GM19043 (cell line): ENCODE data around the gene CCL5.
"Not testable (repeated sequence)": the region's sequence is repeated elsewhere in the genome, so short reads cannot be mapped to it uniquely, and the experiment has no call there.

Experiments
- ATAC-seq: cut with Tn5 transposase; IDR thresholded peaks from one replicate; pipeline ENCODE4 v1.9.1; 2021; ENCODE audit warnings: low read depth; ENCODE audit not compliant: unreplicated experiment

CCL5 gene

DNA sequence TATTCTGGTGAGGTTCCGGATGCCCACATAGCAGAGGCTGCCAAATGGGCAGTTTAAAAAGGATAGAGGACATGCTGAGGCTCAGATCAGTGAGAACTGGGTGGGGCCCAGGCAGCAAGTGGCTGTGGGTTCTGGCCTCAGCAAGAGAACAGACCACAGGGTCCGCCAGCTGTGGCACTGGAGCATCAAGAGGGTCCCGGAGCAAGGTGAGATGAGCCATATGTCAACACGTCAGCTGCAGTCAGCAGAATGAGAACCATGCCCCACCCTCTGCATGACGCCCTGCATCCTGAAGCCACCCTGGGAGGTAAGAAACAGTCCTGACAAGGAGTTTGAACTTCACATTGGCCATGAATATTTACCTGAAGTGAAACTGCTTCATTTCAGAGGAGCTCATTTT lies 20.1 kb upstream of the CCL5 start:
- ATAC-seq, result no peak

DNA sequence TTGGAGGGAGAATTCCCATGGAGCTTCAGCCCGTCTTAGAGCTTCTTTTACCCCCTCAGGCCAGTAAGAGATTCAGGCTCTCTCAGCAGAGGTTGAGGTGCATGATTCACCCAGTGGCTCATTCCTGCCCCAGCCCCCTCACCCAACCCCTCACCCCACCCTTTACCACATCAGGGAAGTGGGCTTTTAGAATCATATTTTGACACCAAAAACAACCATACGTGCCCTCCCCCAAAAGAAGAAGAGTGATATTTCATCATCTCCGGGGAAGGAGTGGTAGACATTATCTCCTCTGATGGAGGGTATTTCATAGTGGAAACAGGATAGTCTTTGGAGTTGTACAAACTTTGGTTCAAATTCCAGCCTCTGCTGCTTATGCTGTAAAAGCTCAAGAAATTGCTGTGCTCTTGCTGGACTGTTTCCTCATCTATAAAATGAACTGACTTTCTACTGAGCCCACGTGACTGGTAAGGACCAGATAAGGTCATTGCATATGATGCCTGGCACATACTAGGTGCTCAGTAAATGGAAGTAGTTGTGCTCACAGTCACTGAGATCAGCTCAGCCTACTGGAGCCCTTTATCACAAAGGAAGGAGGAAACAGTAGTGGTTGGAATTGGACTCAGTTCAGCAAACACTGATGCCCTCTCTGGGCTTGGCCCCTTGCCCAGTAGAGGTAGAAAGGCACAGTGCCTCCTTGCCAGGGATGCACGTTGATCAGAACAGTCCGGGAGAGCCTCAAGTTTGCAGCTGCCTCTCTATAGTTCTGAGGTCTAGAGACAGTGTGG lies 18.3 kb upstream of the CCL5 start:
- ATAC-seq, result no peak

DNA sequence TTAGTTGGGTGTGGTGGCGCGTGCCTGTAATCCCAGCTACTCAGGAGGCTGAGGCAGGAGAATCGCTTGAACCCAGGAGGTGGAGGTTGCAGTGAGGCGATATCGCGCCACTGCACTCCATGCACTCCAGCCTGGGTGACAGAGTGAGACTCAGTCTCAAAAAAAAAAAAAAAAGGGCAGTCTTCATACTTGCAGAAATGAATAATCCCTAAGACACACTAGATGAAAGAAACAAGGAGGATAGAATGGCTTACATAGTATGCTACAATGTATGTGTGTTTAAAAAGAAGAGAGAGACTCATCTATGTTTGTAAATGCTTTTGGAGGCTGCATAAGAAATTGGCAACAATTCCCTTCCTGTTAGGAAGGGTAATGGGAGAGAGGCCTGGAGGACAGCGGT lies 17.6 kb upstream of the CCL5 start:
- ATAC-seq, result not testable (repeated sequence)

DNA sequence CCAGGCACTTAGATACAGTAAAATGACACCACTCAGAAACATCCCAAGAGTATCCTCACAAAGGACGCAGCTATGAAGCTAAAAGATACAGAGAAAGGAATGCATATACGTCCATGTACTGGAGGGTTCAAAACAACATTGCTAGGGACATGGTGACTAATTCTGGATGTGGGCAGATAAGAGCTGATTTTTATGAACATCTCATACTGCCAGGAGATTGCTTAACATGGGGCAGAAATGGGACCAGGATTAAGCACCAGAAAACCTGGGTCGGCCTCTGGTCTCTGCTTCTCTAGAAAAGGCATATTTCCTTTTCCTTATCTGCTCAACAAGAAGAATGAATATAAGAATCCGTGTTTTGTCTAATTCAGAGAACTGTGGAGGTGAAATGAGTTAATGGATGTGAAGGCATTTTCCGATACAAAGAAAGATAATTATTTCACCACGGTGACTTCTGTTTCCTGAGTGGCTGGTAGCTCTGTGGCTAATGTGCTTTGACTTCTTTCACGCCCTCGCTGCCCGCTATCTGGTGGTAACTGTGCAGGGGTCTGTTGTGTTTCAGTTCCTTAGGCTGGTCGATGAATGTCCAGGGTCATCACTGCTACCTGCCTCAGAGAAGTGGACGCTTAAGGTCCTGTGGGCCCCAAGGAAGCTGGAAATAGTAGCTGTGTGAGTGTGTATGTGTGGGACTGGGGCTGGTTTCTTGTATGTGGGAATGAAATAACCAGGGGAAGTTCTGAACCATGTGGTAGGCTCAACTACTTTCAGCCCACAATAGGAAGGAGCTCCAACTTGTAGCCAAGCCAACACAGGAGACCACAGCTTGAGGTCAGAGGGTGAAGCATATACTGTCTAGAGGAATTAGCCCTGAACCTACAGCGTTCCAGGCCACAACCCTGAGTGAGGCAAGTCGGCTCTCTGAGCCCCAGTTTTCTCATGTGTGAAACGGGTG lies 15.8 kb upstream of the CCL5 start:
- ATAC-seq, result no peak

DNA sequence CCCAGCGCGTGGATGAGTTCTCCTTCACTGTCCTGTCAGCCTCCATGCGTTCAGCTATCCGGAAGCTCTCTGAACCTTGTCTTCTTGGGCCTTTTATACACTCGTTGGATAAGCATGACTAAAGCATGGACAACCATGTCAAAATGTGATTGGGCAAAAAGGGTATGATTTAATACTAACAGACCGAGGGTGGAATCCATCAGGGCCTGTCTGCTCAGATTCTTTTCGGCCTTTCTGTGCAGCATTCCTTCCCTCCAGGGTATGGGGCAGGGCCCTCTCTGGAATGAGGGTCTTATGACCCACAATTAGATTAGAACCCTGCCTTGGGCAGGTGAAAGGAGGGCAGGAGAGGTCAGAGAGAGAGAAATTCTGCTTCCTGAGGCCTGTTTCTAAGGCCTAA lies 14.0 kb upstream of the CCL5 start:
- no peak for ATAC-seq

DNA sequence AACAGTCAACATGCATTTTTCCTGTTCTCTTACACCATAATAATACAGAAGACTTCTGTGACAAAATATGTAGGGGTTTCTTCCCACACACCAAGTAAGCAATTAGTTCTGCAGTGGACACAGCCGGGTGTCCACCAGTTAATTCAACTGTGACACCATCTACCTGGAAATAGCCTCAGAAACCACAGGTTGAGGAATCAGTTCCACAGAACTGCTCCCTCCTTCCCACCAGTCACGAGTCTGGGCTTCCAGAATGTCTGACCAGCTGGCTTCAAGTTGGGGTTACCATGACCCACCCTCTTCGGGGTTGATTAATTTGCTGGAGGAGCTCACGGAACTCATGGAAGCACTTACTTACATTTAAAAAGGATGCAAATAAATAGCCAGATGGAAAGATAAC lies 13.6 kb upstream of the CCL5 start:
- no peak for ATAC-seq

DNA sequence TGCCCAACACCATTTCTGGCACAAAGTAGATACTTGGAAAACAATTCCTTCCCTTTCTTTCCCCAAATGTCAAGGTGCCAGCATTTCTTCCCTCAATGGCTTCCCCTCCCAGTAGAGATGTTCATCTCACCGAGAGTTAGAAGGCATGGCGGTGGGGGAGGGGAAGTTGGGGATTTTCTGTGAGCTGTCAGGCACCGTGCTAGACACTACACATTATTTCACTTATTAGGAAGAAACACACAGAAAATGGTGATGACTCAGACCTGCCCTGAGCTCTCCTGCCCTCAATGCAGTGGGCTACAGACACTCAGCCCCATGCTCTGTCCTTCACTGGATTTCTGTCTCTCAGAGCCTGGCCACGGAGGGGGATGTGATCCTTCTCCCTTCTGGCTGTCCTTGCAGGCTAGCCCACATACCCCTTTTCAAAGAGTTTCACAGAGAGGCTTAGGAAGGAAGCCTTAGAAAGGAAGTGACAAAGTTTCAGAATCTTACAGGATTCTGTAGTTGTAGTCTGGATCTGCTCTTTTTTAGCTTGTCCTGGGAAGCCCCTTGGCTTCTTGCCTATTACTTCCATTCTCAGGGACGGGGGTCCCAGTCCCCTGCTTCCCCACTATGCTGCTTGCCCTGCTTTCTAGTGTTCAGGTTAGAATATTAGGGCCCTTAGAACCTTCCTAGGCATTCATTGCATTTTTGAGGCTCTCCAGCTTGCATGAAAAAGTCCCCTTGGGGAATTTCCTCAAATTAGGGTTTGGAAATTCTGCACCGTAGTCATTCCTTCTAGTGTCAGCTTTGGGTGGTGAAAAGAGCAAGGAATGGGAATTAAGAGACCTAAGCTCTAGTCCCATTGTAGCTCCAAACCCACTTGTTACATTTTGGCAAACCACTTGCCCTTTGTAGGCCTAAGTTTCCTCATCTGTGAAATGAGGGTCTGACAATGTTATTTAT lies 12.2 kb upstream of the CCL5 start:
- no peak for ATAC-seq

DNA sequence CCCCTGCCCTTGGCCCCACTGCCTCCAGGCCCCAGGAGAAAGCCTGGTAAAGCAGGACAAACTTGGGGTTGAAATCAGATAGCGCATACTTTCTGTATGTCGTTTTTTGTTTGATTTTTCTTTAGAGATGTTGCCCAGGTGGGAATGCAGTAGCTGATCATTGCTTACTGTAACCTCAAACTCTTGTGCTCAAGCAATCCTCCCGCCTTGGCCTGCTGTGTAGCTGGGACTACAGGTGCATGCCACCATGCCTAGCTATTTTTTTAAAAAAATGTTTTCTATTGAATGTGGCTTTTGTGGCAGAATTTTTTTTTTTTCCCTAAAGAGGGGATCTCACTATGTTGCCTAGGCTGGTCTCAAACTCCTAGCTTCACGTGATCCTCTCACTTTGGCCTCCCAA lies 11.1 kb upstream of the CCL5 start:
- no peak for ATAC-seq

DNA sequence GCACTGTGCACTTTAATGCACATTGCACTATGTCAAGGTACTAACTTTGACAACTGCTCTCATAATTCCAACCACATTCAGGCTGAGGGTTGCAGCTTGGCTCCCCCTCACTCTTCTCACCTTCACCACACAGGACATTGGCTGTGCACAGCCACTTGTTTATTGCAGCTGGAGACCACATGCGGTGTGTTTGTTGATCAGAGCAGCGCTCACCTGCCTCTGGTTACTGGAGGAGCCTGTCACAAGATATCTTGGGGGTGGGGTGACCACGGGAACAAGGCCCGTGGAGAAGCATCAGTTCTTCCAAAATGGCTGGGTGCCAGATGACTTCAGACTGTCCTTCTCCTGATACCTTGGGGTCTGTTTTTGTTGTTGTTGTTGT lies 10.6 kb upstream of the CCL5 start:
- no peak for ATAC-seq

DNA sequence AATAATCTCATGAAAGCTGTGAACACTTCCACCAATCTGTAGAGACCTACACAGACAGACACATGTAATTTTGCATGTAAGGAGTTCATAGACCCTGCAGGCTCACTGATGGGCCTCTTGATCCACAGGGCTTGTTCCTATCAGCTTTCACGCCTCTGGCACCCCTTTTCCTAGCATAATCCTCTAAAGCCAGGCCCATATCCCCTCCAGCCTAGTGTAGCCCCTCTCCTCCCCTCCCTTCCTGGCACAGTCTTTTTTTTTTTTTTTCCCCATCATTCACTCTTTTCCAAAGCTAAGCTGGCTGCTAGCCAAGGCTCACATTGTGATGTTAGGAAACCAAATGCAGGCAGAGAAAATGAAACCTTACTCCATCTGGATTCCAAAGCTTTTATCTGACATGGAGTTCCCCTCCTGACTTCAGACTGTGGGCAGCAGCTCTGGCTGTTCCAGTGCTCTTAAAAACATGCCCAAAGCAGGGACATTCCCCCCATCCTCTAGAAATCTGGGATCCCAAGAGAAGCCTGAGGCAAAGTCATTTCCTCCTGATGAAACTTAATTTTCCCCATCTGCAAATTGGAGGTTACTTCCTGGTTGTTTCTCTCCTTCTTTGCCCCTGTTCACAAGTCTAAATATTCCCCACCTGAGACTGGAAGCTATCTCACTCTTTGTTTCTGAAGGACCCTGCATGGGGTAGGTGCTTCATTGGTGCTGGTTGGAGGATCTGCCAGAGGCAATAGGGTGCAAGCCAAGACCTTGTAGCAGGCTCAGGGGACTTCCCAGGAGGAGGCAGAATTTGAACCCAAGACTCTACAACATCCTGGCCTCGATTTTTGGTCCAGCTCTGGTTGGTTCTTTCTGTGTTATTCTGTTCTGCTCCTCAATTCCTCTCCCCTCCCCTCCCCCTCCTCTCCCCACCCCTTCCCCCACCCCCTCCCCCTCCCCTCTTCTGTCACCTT lies 9.9 kb upstream of the CCL5 start:
- no peak for ATAC-seq

DNA sequence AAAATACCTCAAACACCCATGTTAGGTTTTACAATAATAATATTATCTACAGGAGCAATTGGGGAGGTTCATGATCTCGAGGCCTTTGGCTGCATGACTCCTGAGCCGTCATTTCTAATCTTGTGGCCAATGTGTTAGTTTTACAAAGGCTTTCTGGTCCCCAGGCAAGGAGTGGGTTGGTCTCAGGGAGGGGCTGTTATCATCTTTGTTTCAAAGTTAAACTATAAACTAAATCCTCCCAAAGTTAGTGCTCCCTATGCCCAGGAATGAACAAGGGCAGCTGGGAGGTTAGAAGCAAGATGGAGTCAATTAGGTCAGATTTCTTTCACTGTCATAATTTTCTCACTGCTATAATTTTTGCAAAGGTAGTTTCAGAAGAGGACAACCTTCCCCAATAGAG lies 9.1 kb upstream of the CCL5 start:
- ATAC-seq, result no peak

DNA sequence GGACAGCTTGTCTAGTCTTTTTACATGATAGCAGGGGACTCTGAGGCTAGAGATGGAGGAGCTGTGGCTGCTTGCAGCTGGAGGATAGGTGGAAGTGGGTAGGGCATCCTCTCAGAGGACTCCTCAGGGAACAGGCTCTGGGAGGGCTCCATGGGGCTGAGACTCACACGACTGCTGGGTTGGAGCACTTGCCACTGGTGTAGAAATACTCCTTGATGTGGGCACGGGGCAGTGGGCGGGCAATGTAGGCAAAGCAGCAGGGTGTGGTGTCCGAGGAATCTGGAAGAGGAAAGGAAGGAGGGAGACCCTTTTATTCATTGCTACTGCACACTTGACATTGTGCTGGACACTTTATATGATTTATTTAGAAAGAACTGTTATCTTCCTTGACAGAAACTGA lies 1.8 kb downstream of the CCL5 start:
- ATAC-seq, result no peak

DNA sequence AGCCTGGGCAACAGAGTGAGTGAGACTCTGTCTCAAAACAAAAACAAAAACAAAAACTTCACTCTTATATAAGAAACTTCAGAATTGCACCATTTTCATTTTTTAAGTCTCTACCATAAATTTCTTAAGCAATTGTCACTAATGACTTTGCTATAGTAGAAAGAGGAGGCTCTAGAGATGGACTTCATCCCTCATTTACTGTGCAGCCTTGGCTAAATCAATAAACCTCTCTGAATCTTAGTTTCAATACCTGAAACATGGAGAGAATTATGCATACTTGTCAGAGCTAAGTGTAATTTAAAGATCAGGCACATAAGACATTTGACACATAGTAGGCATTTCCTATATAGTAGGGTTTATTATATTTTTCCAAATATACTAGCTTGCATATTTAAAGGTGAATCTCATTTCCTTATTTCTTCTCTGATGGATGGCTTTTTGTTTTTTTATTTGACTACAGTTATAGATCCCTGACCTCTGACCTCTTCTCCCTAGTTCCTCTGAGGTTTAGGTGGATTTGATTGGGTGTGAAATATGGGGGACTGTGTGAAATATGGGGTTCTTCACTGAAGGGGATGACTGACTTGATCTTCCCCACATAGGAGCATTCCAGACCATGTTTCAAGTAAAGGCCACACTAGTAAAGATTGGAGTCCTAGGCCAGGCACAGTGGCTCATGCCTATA lies 2.7 kb downstream of the CCL5 start:
- ATAC-seq, result no peak

DNA sequence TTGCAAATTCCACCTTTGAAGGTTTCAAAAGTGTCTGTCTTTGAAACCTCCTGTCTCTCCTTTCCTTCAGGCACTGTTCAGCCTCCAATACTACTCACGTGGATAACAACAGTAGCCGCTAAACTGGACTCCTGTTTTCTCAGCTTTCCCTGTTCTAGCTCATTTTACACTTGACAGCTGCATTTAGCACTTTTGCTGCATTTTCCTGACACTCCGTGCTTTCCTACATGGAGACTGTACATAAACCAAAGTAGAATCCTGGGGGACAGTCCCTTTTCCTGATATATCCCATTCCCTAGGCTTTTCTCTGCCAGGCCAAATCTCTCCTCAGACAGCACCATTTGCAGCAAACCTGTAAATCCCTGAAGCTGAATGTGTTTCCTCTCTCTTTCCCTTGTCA lies 3.6 kb downstream of the CCL5 start:
- ATAC-seq, result no peak

DNA sequence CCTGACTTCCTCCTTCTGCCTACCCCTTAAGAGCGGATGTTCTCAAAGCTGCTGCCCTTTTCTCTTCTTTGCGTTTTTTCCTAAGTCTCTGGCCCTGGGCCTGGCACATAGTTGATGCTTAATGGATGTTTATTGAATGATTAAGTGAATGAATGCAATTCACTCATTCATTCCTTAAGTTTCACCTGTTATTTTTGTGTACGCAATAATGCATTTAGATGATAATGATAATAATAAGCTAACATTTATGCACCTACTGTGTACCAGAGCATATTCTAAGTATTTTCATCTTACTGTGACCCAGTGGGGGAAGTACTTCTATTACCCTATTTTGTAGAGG lies 4.4 kb downstream of the CCL5 start:
- no peak for ATAC-seq

DNA sequence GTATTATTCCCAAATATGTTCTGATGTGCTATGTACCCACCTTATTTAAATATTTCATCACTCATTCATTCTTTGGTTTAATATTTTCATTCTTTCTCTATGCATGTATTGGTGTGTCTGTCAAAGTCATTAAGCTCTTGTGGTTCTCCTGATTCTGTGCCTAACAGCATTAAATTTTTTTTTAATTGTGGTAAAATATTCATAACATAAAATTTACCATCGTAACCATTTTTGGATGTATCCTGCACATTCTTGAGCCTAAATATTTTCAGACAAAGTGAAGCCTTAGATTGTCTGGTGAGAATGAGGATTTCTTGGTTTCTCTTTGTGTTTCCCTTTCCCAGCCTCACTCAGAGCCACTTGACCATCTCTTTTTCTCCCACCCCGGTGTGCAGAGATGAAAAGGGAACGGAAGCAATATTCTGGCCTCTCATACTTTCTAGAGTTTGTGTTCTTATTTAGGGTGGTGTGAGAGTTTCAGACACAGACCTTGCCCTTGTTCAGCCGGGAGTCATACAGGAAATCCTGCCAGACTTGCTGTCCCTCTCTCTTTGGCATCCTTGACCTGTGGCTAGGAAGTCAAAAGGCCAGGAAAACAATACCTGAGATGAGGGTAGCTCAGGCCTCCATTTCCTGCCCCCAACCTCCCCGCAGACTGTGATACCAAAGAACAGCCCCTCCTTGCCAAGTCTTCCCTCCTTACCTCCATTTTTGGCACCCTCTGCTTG lies 4.9 kb downstream of the CCL5 start:
- ATAC-seq, result no peak

DNA sequence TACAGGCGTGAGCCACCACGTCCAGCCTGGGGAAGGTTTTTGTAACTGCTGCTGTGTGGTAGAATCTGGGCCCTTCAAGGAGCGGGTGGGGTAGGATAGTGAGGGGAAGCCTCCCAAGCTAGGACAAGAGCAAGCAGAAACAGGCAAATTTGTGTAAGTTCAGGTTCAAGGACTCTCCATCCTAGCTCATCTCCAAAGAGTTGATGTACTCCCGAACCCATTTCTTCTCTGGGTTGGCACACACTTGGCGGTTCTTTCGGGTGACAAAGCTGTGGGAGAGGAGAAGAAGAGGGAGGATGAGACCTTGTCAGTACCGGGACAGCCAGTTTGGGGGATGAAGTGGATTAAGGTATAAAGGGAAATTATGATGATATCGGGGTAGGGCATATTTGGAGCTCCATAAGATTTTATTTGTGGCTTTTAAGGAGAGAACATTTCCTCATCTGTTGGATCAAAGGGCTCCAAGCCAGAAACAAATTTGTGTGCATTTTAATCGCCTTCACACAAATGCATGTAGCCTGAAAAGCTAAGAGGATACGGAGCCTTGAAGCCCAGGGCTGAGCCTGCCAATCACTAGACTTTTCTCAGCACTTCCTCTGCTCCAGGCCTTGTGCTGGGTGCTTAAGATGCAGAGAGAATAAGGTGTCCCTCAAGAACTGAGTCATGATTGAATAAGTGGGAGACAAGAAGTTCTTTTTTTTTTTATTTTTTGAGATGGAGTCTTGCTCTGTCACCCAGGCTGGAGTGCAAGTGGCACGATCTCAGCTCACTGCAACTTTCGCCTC lies 7.8 kb downstream of the CCL5 start:
- ATAC-seq, result no peak
